HCT116 (cell line): ENCODE measurements around the gene ZNF853. TPM values are rescaled to one million over a fixed set of nuclear protein-coding genes. Genes with fewer than 3 reads are reported as not detected.

Source experiments
- ATAC-seq: fragments of 200-7000 bp; cut with Tn5 transposase; 2 replicates; pipeline ENCODE4 v1.9.1; 2020; ENCODE audit warnings: mild to moderate bottlenecking, moderate library complexity
- BruUV-seq: library from RNA; stranded (reverse); fragments of 400-500 nt; replicated peaks from 2 replicates; lab custom pipeline; 2021; lab: Mats Ljungman, UMichigan
- CTCF ChIA-PET: fragments of 300-600 bp; sonication (Branson Sonifier 250); formaldehyde crosslinking; loops from one replicate; lab custom pipeline; 2021; ENCODE audit warnings: antibody characterized with exemption; lab: Charles Lee
- POLR2A ChIA-PET: fragments of 300-600, 350-600 bp; sonication (Branson Sonifier 250); formaldehyde crosslinking; loops from one replicate; lab custom pipeline; 2021; ENCODE audit warnings: antibody characterized with exemption; lab: Charles Lee
- RAD21 ChIA-PET, 2 experiments: fragments of 300-600 bp; sonication (Branson Sonifier 250); formaldehyde crosslinking; loops; one replicate each; lab custom pipeline; 2023; ENCODE audit warnings: low total read pairs in 2 of 2; ENCODE audit not compliant: uncharacterized antibody in 2 of 2, unreplicated experiment in 2 of 2, low non-redundant PET in 1 of 2; lab: Charles Lee
- DNase-seq: peaks from one replicate; pipeline ENCODE4 v3.0.0-alpha.2; 2010; ENCODE audit warnings: low read depth, low spot score
- H2AFZ ChIP-seq: fragments of 200-600 bp; shearing (Covaris generic), sonication (generic); 2 replicates; pipeline ENCODE4 v1.6.1; 2017; ENCODE audit warnings: low read depth, mixed run types, mixed read lengths, antibody characterized with exemption, low read length; ENCODE audit not compliant: poor library complexity, severe bottlenecking
- H3K27ac ChIP-seq: 2 replicates; pipeline ENCODE4 v1.5.1; 2012; ENCODE audit warnings: low read depth, low read length
- H3K27me3 ChIP-seq: fragments of 200-600 bp; sonication (generic); 2 replicates; pipeline ENCODE4 v1.6.1; 2016; ENCODE audit warnings: mixed run types, low read length, mixed read lengths; ENCODE audit not compliant: insufficient read depth
- H3K36me3 ChIP-seq, 2 experiments: fragments of 200-500 bp in 1 of 2; fragments of 200-600 bp in 1 of 2; sonication (Bioruptor generic) in 1 of 2; sonication (generic) in 1 of 2; 2 replicates each; pipeline versions ENCODE4 v1.5.1 to v1.6.1; 2014 to 2016; ENCODE audit warnings: low read length in 2 of 2, inconsistent platforms in 1 of 2, mixed read lengths in 1 of 2, mixed run types in 1 of 2; ENCODE audit not compliant: insufficient read depth in 2 of 2, control insufficient read depth in 1 of 2
- H3K4me1 ChIP-seq, 2 experiments: fragments of 200-600 bp in 1 of 2; sonication (generic) in 1 of 2; 2 replicates each; pipeline versions ENCODE4 v1.5.1 to v1.6.1; 2012 to 2017; ENCODE audit warnings: low read length in 2 of 2, inconsistent platforms in 1 of 2, mild to moderate bottlenecking in 1 of 2, mixed read lengths in 1 of 2, mixed run types in 1 of 2, moderate library complexity in 1 of 2; ENCODE audit not compliant: insufficient read depth in 2 of 2, control insufficient read depth in 1 of 2
- H3K4me2 ChIP-seq: fragments of 200-600 bp; sonication (generic); 2 replicates; pipeline ENCODE4 v1.6.1; 2017; ENCODE audit warnings: mixed run types, low read length, mixed read lengths
- H3K4me3 ChIP-seq, 2 experiments: fragments of 200-600 bp in 1 of 2; sonication (generic) in 1 of 2; replicated peaks in 1 of 2; 2 replicates each; pipeline ENCODE4 v1.5.1; 2011 to 2016; ENCODE audit warnings: low read length in 2 of 2, control low read depth in 1 of 2, low read depth in 1 of 2, mild to moderate bottlenecking in 1 of 2, mixed read lengths in 1 of 2, mixed run types in 1 of 2
- H3K79me2 ChIP-seq: fragments of 200-600 bp; sonication (generic); 2 replicates; pipeline ENCODE4 v1.6.1; 2017; ENCODE audit warnings: mild to moderate bottlenecking, mixed run types, low read length, moderate library complexity, mixed read lengths; ENCODE audit not compliant: insufficient read depth
- H3K9ac ChIP-seq: fragments of 200-600 bp; sonication (generic); 2 replicates; pipeline ENCODE4 v1.6.1; 2016; ENCODE audit warnings: low read length, mixed read lengths
- H3K9me2 ChIP-seq: fragments of 200-600 bp; sonication (generic), shearing (Covaris generic); 2 replicates; pipeline ENCODE4 v1.6.1; 2017; ENCODE audit warnings: mixed run types, mild to moderate bottlenecking, moderate library complexity; ENCODE audit not compliant: insufficient read depth
- H3K9me3 ChIP-seq, 2 experiments: fragments of 200-500 bp in 1 of 2; fragments of 200-600 bp in 1 of 2; sonication (Bioruptor generic) in 1 of 2; sonication (generic) in 1 of 2; 2 replicates each; pipeline ENCODE4 v1.6.1; 2014 to 2017; ENCODE audit warnings: low read length in 2 of 2, mixed read lengths in 2 of 2, inconsistent platforms in 1 of 2, low read depth in 1 of 2, mild to moderate bottlenecking in 1 of 2, mixed run types in 1 of 2, moderate library complexity in 1 of 2; ENCODE audit not compliant: control insufficient read depth in 1 of 2, insufficient read depth in 1 of 2
- H4K20me1 ChIP-seq: fragments of 200-600 bp; sonication (generic), shearing (Covaris generic); 2 replicates; pipeline ENCODE4 v1.6.1; 2017; ENCODE audit warnings: mixed run types, mild to moderate bottlenecking, moderate library complexity; ENCODE audit not compliant: insufficient read depth
- CEBPB ChIP-seq: IDR thresholded peaks from 2 replicates; pipeline ENCODE4 v1.6.1; 2012; ENCODE audit warnings: low read depth
- CTCF ChIP-seq, 3 experiments: fragments of 200-600 bp in 1 of 3; sonication (generic) in 1 of 3; IDR thresholded peaks in 2 of 3; conservative IDR thresholded peaks in 1 of 3; 2 replicates each; pipeline ENCODE4 v1.5.1; 2012 to 2017; ENCODE audit warnings: low read depth in 2 of 3, low read length in 2 of 3, antibody characterized with exemption in 1 of 3, borderline replicate concordance in 1 of 3, control low read depth in 1 of 3, mild to moderate bottlenecking in 1 of 3, mixed read lengths in 1 of 3, mixed run types in 1 of 3, moderate library complexity in 1 of 3; ENCODE audit not compliant: insufficient read depth in 1 of 3
- EGR1 ChIP-seq: IDR thresholded peaks from 2 replicates; pipeline ENCODE4 v1.6.1; 2012; ENCODE audit warnings: low read depth
- ELF1 ChIP-seq: IDR thresholded peaks from 2 replicates; pipeline ENCODE4 v1.6.1; 2012; ENCODE audit warnings: low read depth, borderline replicate concordance
- EZH2 ChIP-seq: fragments of 200-600 bp; sonication (generic); IDR thresholded peaks from 2 replicates; pipeline ENCODE4 v1.6.1; 2017; ENCODE audit warnings: antibody characterized with exemption, mixed run types
- EZH2phosphoT487 ChIP-seq: fragments of 200-600 bp; IDR thresholded peaks from 2 replicates; pipeline ENCODE4 v1.6.1; 2018; ENCODE audit warnings: antibody characterized with exemption, borderline replicate concordance
- POLR2A ChIP-seq: IDR thresholded peaks from 2 replicates; pipeline ENCODE4 v1.7.0; 2011; ENCODE audit warnings: borderline replicate concordance; ENCODE audit not compliant: insufficient read depth, insufficient read length; ENCODE audit errors: extremely low read depth
- POLR2AphosphoS5 ChIP-seq: IDR thresholded peaks from 2 replicates; pipeline ENCODE4 v1.6.1; 2011; ENCODE audit warnings: mild to moderate bottlenecking, low read depth, low read length, moderate library complexity
- RAD21 ChIP-seq: IDR thresholded peaks from 2 replicates; pipeline ENCODE4 v1.6.1; 2012; ENCODE audit warnings: low read depth, mild to moderate bottlenecking
- SIN3A ChIP-seq: IDR thresholded peaks from 2 replicates; pipeline ENCODE4 v1.6.1; 2012; ENCODE audit warnings: low read depth
- SP1 ChIP-seq: IDR thresholded peaks from 2 replicates; pipeline ENCODE4 v1.6.1; 2012; ENCODE audit warnings: low read depth
- SRF ChIP-seq: IDR thresholded peaks from 2 replicates; pipeline ENCODE4 v1.6.1; 2012; ENCODE audit warnings: low read depth
- YY1 ChIP-seq: IDR thresholded peaks from 2 replicates; pipeline ENCODE4 v1.6.1; 2011; ENCODE audit warnings: low read length, low read depth, moderate library complexity, mild to moderate bottlenecking; ENCODE audit not compliant: insufficient replicate concordance; ENCODE audit errors: extremely low read depth
- ZBTB33 ChIP-seq: IDR thresholded peaks from 2 replicates; pipeline ENCODE4 v1.6.1; 2011; ENCODE audit warnings: mild to moderate bottlenecking, low read length, moderate library complexity; ENCODE audit not compliant: insufficient replicate concordance; ENCODE audit errors: extremely low read depth
- intact Hi-C: fragments of 100-400 bp; cut with micrococcal nuclease; formaldehyde crosslinking; loops from 2 replicates; pipeline ENCODE4 v1.10.0; 2022
- total RNA-seq: library from RNA; stranded (reverse); gene quantifications from one replicate; pipeline ENCODE4 v1.2.1, GENCODE V29; 2021; ENCODE audit not compliant: unreplicated experiment

The ZNF853 gene
- total RNA-seq, 1 experiment from 2014 or later = 0.05 TPM

- no peaks in the 10 kb centered on the region for H3K9me3 ChIP-seq
- no peaks in the 10 kb centered on the region for H3K4me1 ChIP-seq
- H2AFZ ChIP-seq = no peak overlapping the region
- RAD21 ChIA-PET = no interaction called here
- H3K9ac ChIP-seq = no peak overlapping the region
- TF ChIP-seq RAD21 = no peak
- no peak for TF ChIP-seq EZH2
- no peak for TF ChIP-seq SRF
- TF ChIP-seq SIN3A = no peak
- no peak for TF ChIP-seq ZBTB33
- TF ChIP-seq CTCF (IDR thresholded peaks at IDR 0.05 in 2 of 3, conservative IDR thresholded peaks at IDR 0.05 in 1 of 3; ENCODE audit: borderline replicate concordance in 1 of 3, insufficient read depth in 1 of 3, low read depth in 2 of 3, low read length in 2 of 3) = no peak
- no peak for TF ChIP-seq SP1
- no peak for TF ChIP-seq POLR2AphosphoS5
- no peak for TF ChIP-seq YY1
- TF ChIP-seq EZH2phosphoT487 = no peak
- no peak for TF ChIP-seq EGR1
- TF ChIP-seq CEBPB = no peak
- no peak for TF ChIP-seq ELF1
- TF ChIP-seq POLR2A = no peak
- intact Hi-C loops = no loop called here
- H3K36me3 ChIP-seq = no peaks in the 10 kb centered on the region
- H3K79me2 ChIP-seq = no peaks in the 10 kb centered on the region
- H3K27me3 ChIP-seq = peaks cover 3% of the 10 kb centered on the region; the same call in 1 of the 2 replicates
- no peaks in the 10 kb centered on the region for H3K9me2 ChIP-seq
- no peak overlapping the region for H3K4me3 ChIP-seq
- DNase-seq = no peak
- no TSS peak for BruUV-seq
- no peak overlapping the region for H3K4me2 ChIP-seq
- H4K20me1 ChIP-seq = no peaks in the 10 kb centered on the region
- CTCF ChIA-PET = no interaction called here
- no peak for ATAC-seq
- POLR2A ChIA-PET = no interaction called here
- no peak overlapping the region for H3K27ac ChIP-seq
These were observed 3.2 kb downstream of the ZNF853 start for GRCh38 chr7:6618621-6619020.
